Lower leg skin (tissue), 4 donors: ENCODE data around the gene PROX1. TPM values are rescaled to one million over a fixed set of nuclear protein-coding genes. Genes with fewer than 3 reads are reported as not detected.

Experiments
- DNase-seq, 2 donors: peaks; one replicate each; pipeline ENCODE4 v3.0.0-alpha.2; 2019; ENCODE audit warnings: low spot score in 2 of 2
- H3K4me3 ChIP-seq: fragments of 200-600 bp; sonication (generic); 2 replicates; pipeline ENCODE4 v1.5.1; 2017; ENCODE audit warnings: mild to moderate bottlenecking, low read depth; ENCODE audit not compliant: poor library complexity, severe bottlenecking
- CTCF ChIP-seq, 3 donors: fragments of 450-650 bp; IDR thresholded peaks; one replicate each; pipeline ENCODE4 v1.5.1; 2016; ENCODE audit warnings: antibody characterized with exemption in 3 of 3, mild to moderate bottlenecking in 3 of 3, moderate library complexity in 2 of 3
- POLR2A ChIP-seq, 2 donors: fragments of 450-650 bp; IDR thresholded peaks; one replicate each; pipeline ENCODE4 v1.6.1; 2016 to 2017; ENCODE audit warnings: antibody characterized with exemption in 2 of 2, mild to moderate bottlenecking in 1 of 2, moderate library complexity in 1 of 2
- WGBS, 2 donors: methylation state at CpG; one replicate each; pipeline ENCODE4 v1.1.5; 2018; 5-methylcytosine and 5-hydroxymethylcytosine counted together
- intact Hi-C: fragments of 100-400 bp; cut with DNase I; formaldehyde crosslinking; loops from one replicate; pipeline ENCODE4 v1.15.0; 2023; ENCODE audit warnings: low total_unique reads
- total RNA-seq, 4 donors: library from RNA; depleted of rRNA; stranded (reverse); fragments of >200 nt; gene quantifications; one replicate each; pipeline ENCODE4 v1.1.0, GENCODE V29; 2016

PROX1 gene
- total RNA-seq, 4 donors from 2014 or later, result 0.74 to 4.2 (median 1.9) TPM

GRCh38 chr1:213989002-213989855 is 1.5 kb downstream of the PROX1 start:
- intact Hi-C loops, result no loop called here
- TF ChIP-seq CTCF (IDR thresholded peaks at IDR 0.05) (no peak), POLR2A (IDR thresholded peaks at IDR 0.05) (no peak)
- H3K4me3 ChIP-seq, result peak overlapping the region; percentile 51
- no peak for DNase-seq
- WGBS, 2 donors, result 5 to 7% methylated on average over 39 of the region's 39 CpGs

- DNase-seq, result no peak
- no peak overlapping the region for H3K4me3 ChIP-seq
- 71 to 77% methylated on average over 2 of the region's 2 CpGs for WGBS, 2 donors
- TF ChIP-seq CTCF (IDR thresholded peaks at IDR 0.05) (no peak), POLR2A (IDR thresholded peaks at IDR 0.05) (no peak)
- intact Hi-C loops, result no loop called here
Observed at GRCh38 chr1:213993929-213994328, 6.2 kb downstream of the PROX1 start.

GRCh38 chr1:213994888-213995287 is 7.1 kb downstream of the PROX1 start:
- WGBS, 2 donors, result 64 to 68% methylated on average over 5 of the region's 5 CpGs
- no peak for DNase-seq
- intact Hi-C loops, result no loop called here
- TF ChIP-seq CTCF (IDR thresholded peaks at IDR 0.05) (no peak), POLR2A (IDR thresholded peaks at IDR 0.05) (no peak)
- no peak overlapping the region for H3K4me3 ChIP-seq

- intact Hi-C loops, result no loop called here
- TF ChIP-seq CTCF (IDR thresholded peaks at IDR 0.05) (no peak), POLR2A (IDR thresholded peaks at IDR 0.05) (no peak)
- no peak for DNase-seq
- WGBS, 2 donors, result 84 to 88% methylated on average over 2 of the region's 2 CpGs
- H3K4me3 ChIP-seq, result no peak overlapping the region
Observed at GRCh38 chr1:213995603-213996002, 7.8 kb downstream of the PROX1 start.

GRCh38 chr1:213996320-213997037 is 8.7 kb downstream of the PROX1 start:
- DNase-seq, result no peak
- no peak overlapping the region for H3K4me3 ChIP-seq
- intact Hi-C loops, result no loop called here
- TF ChIP-seq POLR2A (IDR thresholded peaks at IDR 0.05) (no peak), CTCF (IDR thresholded peaks at IDR 0.05) (no peak)
- WGBS, 2 donors, result 67 to 70% methylated on average over 15 of the region's 15 CpGs
